ENCODE data around the gene SZT2.

- no peak for TF ChIP-seq ZNF317 (CRISPR knock-in tag; IDR thresholded peaks at IDR 0.05; ENCODE audit: borderline replicate concordance, low read depth)
- no peak for TF ChIP-seq CTCF (IDR thresholded peaks at IDR 0.05)
- TF ChIP-seq ZNF532 (CRISPR knock-in tag; IDR thresholded peaks at IDR 0.05; ENCODE audit: borderline replicate concordance), result no peak
- TF ChIP-seq ATF3 (CRISPR knock-in tag; conservative IDR thresholded peaks at IDR 0.05), result no peak
- TF ChIP-seq TCF7 (CRISPR knock-in tag; IDR thresholded peaks at IDR 0.05; ENCODE audit: low read depth), result no peak
- no peak for TF ChIP-seq KAT7 (CRISPR knock-in tag; IDR thresholded peaks at IDR 0.05; ENCODE audit: borderline replicate concordance)
- no peak for TF ChIP-seq TP53 (CRISPR knock-in tag; IDR thresholded peaks at IDR 0.05)
- no peak for TF ChIP-seq NR2C2 (CRISPR knock-in tag; IDR thresholded peaks at IDR 0.05)
- no peak for TF ChIP-seq USF1 (CRISPR knock-in tag; IDR thresholded peaks at IDR 0.05)
Measured at GRCh38 chr1:43421396-43421795, 31.7 kb downstream of the SZT2 start.

All from WTC11 (cell line).